ENCODE data around the gene GPR107. TPM values are rescaled to one million over a fixed set of nuclear protein-coding genes. Genes with fewer than 3 reads are reported as not detected.

The GPR107 gene
- total RNA-seq, 1 donor from 2014 or later = 22.3 TPM

DNA sequence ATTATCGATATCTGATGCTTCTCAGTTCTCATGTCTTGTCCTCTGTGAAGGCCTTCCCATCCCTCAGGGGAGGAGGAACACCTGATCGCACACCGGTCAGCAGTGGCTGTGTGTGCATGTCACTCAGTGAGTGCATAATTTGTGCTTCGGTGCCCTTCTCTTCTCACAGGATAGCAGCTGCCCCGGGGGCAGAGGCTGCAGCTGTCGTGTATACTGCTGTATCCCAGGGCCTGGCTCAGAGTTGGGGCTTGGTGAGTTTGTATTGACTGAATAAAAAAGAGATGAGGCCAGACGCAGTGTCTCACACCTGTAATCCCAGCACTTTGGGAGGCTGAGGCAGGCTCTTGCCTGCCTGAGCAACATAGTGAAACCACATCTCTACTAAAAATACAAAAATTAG, 68.8 kb downstream of the GPR107 start:
- no peak overlapping the region for H3K27ac Mint-ChIP-seq
- peaks cover 10% of the 10 kb centered on the region for H3K4me1 Mint-ChIP-seq (ENCODE audit: low read depth)
- H3K27me3 Mint-ChIP-seq (ENCODE audit: low read depth) = no peaks in the 10 kb centered on the region
- peaks cover 40% of the 10 kb centered on the region for H3K36me3 Mint-ChIP-seq (ENCODE audit: low read depth)
- H3K4me3 Mint-ChIP-seq (ENCODE audit: low read depth) = no peak overlapping the region
- DNase-seq (ENCODE audit: low spot score) = no peak
- no peaks in the 10 kb centered on the region for H3K9me3 Mint-ChIP-seq
- intact Hi-C loops (cut with micrococcal nuclease) = no loop called here

DNA sequence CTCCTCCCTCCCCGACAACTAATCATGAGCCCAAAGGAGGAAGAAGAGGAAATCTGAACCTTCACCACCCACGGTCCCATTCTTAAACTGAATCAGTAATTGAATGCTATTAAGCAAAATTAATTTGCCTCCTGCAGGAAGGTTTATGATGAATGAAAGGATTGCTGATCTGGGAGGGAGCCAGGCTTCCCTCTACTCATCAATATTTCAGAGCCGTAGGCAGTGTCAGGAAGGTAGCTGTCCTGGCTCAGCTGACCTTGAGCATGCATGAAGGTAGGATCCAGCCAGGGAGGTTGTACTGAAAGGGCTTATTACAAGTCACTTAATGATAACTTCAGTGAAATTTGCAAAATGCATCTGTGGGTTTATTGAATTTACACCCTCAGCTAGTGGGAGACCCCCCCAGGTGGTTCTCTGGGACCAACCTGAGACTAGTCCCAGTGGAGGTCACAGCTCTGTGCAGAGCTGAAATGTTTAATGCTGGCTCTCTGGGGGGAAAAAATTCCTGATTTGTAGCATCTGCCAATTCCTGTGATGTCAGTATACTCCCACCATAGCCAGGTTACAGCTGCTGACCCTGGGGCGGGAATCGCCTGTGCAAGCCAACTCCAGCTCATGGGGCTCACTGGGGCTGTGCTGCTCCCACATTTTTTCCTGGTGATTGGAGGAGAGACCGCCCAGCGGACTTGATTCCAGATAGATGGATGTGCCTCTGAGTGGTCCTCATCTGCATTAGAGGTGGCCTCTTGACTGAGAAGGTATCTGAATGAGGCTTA, 70.6 kb downstream of the GPR107 start:
- Mint-ChIP-seq H3K9me3 (no peaks in the 10 kb centered on the region), H3K36me3 (ENCODE audit: low read depth) (peaks cover 43% of the 10 kb centered on the region), H3K4me3 (ENCODE audit: low read depth) (no peak overlapping the region), H3K4me1 (ENCODE audit: low read depth) (peaks cover 27% of the 10 kb centered on the region), H3K27me3 (ENCODE audit: low read depth) (no peaks in the 10 kb centered on the region), H3K27ac (no peak overlapping the region)
- no peak for DNase-seq (ENCODE audit: low spot score)
- intact Hi-C loops (cut with micrococcal nuclease) = no loop called here

DNA sequence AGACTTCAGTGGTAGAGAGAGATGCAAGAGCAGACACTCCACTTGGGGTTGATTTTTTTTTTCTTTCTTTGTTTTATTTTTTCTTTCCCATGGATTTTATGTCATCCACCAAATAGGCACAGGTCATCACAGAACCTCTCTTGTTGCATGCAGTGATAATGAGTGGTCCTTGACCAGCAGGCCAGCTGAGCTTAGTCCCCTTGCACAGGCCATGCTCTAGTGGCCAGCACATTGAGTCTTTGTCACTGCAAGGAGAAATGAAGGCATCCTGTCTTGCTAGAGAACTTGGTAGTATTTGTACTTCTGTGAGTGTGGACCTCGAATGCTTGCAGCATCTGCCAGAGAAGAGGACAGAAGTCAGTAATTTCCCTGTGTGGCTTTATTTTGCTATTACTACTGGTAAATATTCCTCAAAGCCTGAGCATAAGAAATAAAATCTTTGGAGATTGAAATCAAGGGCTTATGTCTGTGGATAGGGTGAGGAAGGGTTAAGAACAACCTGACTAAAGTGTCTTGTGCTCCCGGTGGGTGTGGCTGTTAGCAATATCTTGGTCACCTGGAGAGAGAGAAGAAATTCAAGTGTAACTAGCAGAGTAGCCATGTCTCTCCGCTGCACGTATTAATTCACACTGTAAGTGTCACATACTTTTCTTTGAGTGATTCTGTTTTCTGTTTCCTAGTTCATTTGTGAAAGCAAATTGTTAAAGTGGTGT, 73.2 kb downstream of the GPR107 start:
- H3K36me3 Mint-ChIP-seq (ENCODE audit: low read depth) = peaks cover 51% of the 10 kb centered on the region
- intact Hi-C loops (cut with micrococcal nuclease) = loop anchor here (5.0 kb wide), 1 partner anchor 110 kb away; no protein-coding TSS in a partner anchor
- H3K4me3 Mint-ChIP-seq (ENCODE audit: low read depth) = no peak overlapping the region
- DNase-seq (ENCODE audit: low spot score) = no peak
- peaks cover 40% of the 10 kb centered on the region for H3K4me1 Mint-ChIP-seq (ENCODE audit: low read depth)
- no peaks in the 10 kb centered on the region for H3K27me3 Mint-ChIP-seq (ENCODE audit: low read depth)
- H3K9me3 Mint-ChIP-seq = no peaks in the 10 kb centered on the region
- H3K27ac Mint-ChIP-seq = peak overlapping the region; percentile 100

DNA sequence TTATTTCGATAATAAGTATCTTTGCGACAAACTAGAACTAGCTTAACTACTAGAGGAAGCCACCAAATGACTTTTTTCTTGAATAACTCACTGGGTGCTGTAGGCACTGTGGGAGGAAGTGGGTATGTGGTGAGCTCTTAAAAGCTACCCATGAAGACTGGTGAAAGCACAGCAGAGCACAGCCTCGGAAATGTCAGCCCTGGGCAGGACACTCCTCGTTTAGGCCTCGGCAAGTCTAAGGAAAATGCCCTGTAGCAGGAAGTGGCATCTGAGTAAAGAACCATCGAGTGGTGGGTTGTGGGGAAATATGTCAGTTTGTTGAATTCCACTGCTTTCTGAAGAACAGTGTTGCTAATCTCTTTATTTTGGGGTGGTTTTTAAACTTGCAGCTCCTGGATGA, 74.5 kb downstream of the GPR107 start:
- peak overlapping the region; percentile 82 for H3K4me3 Mint-ChIP-seq (ENCODE audit: low read depth)
- intact Hi-C loops (cut with micrococcal nuclease) = loop anchor here (2.0 to 5.0 kb wide), 3 partner anchors 39 to 109 kb away; no protein-coding TSS in a partner anchor
- peak; percentile 71 for DNase-seq (ENCODE audit: low spot score)
- no peaks in the 10 kb centered on the region for H3K27me3 Mint-ChIP-seq (ENCODE audit: low read depth)
- peak overlapping the region; percentile 100 for H3K27ac Mint-ChIP-seq
- H3K4me1 Mint-ChIP-seq (ENCODE audit: low read depth) = peaks cover 40% of the 10 kb centered on the region
- peaks cover 53% of the 10 kb centered on the region for H3K36me3 Mint-ChIP-seq (ENCODE audit: low read depth)
- H3K9me3 Mint-ChIP-seq = no peaks in the 10 kb centered on the region

DNA sequence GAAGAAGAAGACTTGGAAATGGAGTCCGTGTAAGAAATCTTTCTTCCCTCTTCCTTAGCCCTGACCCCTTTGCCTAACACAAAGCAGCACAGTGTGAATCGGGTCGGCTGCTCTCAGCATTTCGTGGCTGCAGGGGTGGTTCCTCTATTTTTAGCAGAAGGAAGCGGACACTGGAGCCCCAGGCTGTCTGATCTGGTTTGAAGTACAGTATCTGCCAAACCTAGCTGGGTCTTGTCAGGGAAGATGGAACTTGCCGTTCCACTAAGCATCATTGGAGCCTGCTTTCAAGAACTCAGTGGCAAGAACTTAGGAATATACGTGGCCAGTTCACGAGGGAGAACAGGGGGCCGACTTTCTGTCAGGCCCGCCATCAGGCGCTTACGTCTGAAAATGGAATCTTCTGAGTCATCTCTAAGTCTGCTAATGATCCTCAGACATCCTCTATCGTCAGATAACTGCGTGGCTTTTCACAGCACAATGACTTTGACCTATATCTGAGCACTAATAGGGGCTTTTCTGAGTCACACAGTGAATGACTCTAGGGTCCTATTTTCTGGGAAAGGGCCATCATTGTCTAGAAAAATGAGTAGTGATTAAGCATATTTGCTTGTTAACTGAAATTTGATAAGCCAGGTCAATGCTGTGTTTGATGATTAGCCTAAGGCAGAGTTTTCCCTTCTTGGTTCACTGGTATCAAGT, 75.2 kb downstream of the GPR107 start:
- Mint-ChIP-seq H3K27me3 (ENCODE audit: low read depth) (no peaks in the 10 kb centered on the region), H3K4me3 (ENCODE audit: low read depth) (peak overlapping the region; percentile 82)

DNA sequence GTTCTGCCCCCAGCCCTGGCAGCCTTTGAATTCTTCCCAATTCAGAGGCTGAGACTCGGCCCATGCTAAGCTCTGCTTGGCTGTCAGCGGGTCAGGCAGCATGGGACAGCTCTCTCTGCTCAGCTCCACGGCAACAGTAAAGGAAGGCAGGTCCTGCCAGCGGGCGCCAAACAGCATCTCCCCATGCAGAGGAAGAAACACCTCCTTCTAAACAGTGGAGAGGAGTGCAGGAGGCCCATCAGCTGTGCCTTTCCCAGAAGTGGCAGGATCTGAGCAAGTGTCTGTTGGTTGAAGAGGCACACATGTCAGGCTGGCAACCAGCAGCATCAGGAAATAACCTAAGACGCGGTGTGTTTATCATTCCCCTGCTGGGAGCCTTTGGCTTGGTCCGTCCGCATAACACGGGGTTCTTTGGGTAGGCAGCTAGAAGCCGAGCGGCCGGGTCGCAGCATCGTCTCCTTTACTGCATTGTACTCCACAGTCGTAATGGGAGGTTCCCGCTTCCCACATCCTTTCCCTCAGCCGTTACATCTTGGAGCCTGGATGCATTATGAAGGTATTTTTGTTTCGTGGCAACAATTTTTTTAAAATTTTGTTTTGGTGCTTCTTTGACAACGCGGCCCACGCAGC, 75.8 kb downstream of the GPR107 start:
- peaks cover 44% of the 10 kb centered on the region for H3K4me1 Mint-ChIP-seq (ENCODE audit: low read depth)
- no peaks in the 10 kb centered on the region for H3K9me3 Mint-ChIP-seq
- peak overlapping the region; percentile 100 for H3K27ac Mint-ChIP-seq
- peak overlapping the region; percentile 82 for H3K4me3 Mint-ChIP-seq (ENCODE audit: low read depth)
- intact Hi-C loops (cut with micrococcal nuclease) = loop anchor here (1.0 to 5.0 kb wide), 6 partner anchors 11 to 242 kb away; no protein-coding TSS in a partner anchor
- no peak for DNase-seq (ENCODE audit: low spot score)
- no peaks in the 10 kb centered on the region for H3K27me3 Mint-ChIP-seq (ENCODE audit: low read depth)
- H3K36me3 Mint-ChIP-seq (ENCODE audit: low read depth) = peaks cover 50% of the 10 kb centered on the region

More for the DNA sequence above, 75.2 kb downstream of the GPR107 start:
- peak; percentile 38 for DNase-seq (ENCODE audit: low spot score)
- H3K4me1 Mint-ChIP-seq (ENCODE audit: low read depth) = peaks cover 43% of the 10 kb centered on the region
- peaks cover 54% of the 10 kb centered on the region for H3K36me3 Mint-ChIP-seq (ENCODE audit: low read depth)
- peak overlapping the region; percentile 100 for H3K27ac Mint-ChIP-seq
- intact Hi-C loops (cut with micrococcal nuclease) = loop anchor here (1.0 to 5.0 kb wide), 6 partner anchors 11 to 242 kb away; no protein-coding TSS in a partner anchor
- H3K9me3 Mint-ChIP-seq = no peaks in the 10 kb centered on the region

DNA sequence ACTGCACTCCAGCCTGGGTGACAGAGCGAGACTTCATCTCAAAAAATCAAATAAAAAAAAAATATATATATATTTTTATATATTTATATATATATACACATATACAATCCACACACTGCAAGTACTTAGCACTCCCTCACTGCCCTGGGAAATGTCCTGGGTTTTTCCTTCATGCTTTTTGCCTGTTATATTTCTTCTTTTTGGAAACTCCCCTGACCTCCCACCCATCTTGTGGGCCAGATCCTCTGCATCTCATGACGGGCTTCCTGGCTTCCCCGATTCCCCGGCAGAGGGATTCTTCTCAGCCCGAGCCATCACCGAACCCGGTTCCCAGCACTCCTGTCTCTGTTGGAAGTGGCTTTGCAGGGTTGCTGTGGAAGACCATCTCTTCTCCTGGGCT, 79.0 kb downstream of the GPR107 start:
- Mint-ChIP-seq H3K36me3 (ENCODE audit: low read depth) (peaks cover 64% of the 10 kb centered on the region), H3K27ac (no peak overlapping the region), H3K4me1 (ENCODE audit: low read depth) (peaks cover 45% of the 10 kb centered on the region), H3K9me3 (no peaks in the 10 kb centered on the region), H3K27me3 (ENCODE audit: low read depth) (no peaks in the 10 kb centered on the region), H3K4me3 (ENCODE audit: low read depth) (no peak overlapping the region)
- DNase-seq (ENCODE audit: low spot score) = no peak
- intact Hi-C loops (cut with micrococcal nuclease) = no loop called here

DNA sequence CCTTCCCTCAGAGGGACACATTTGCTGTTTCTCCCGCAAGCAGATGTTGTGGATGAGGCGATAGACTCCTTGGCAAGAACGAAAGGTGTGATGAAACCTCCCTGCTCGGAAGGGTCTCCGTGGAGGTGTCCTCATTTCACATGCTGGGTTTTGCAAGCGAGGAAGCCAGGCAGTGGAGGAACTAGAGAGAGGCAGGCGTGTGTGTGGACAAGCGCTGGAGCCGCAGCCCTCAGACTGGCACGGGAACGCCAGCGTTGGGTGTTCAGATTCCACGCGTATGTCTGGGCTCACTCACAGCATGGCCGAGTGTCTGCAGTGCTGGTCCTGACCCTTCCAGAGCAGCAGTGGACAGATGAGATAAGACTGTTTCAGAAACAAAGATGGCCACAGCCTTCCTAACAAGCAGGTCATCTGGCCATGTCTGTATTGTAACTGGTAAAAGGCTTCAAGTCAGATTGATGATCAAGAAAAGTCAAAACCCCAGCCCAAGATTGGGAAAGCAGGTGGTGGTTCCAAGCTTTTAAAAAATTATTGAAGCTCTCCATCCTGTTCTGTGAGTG, 83.5 kb downstream of the GPR107 start:
- Mint-ChIP-seq H3K27me3 (ENCODE audit: low read depth) (no peaks in the 10 kb centered on the region), H3K9me3 (no peaks in the 10 kb centered on the region), H3K4me3 (ENCODE audit: low read depth) (no peak overlapping the region), H3K27ac (no peak overlapping the region), H3K36me3 (ENCODE audit: low read depth) (peaks cover 44% of the 10 kb centered on the region), H3K4me1 (ENCODE audit: low read depth) (peaks cover 40% of the 10 kb centered on the region)
- intact Hi-C loops (cut with micrococcal nuclease) = no loop called here
- no peak for DNase-seq (ENCODE audit: low spot score)

DNA sequence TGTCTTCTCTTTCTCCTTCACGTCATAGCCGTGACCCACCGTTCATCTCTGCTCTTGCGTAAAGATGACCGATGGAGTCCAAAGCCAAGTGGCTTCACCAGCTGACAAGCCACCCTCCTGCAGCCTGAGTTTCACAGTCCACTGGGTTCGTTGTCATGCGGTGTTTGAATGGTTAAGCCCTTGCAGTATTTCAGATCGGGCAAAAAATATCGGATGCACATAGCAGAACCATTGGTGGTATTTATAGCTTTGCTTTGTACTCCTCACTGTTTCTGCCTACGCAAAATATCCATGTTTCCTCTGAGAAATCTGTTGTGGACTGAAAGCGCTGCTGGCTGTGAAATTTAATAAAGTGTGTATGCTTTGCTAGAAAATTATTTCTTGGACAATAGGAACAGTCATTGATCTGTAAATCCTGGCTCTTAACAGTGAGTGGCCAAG, 84.0 kb downstream of the GPR107 start:
- Mint-ChIP-seq H3K4me3 (ENCODE audit: low read depth) (no peak overlapping the region), H3K36me3 (ENCODE audit: low read depth) (peaks cover 44% of the 10 kb centered on the region), H3K27ac (peak overlapping the region; percentile 60), H3K4me1 (ENCODE audit: low read depth) (peaks cover 40% of the 10 kb centered on the region), H3K27me3 (ENCODE audit: low read depth) (no peaks in the 10 kb centered on the region), H3K9me3 (no peaks in the 10 kb centered on the region)
- intact Hi-C loops (cut with micrococcal nuclease) = no loop called here
- DNase-seq (ENCODE audit: low spot score) = no peak

DNA sequence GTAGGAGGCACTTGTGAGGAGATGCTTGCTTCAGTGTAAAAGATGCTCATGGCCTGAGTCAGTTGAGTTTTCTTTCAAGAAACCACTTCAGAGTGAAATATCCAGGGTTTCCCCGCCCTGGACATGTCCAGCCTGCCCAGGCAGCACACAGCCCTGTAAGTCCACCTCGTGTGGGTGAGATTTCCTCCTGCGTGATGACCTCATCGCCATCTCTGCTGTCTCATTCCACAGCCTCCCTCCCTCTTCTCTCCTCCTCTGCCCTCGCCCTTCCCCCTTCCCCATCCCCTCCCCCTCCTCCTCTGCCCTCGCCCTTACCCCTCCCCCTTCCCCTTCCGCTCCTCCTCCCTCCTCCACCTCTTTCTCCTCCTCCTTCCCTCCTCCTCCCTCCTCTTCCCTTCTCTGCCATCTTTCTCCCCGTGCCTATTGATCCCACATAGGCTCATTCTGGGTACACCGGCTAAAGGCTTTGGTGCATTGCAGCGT, 84.5 kb downstream of the GPR107 start:
- H3K27ac Mint-ChIP-seq = peak overlapping the region; percentile 60
- DNase-seq (ENCODE audit: low spot score) = no peak

DNA sequence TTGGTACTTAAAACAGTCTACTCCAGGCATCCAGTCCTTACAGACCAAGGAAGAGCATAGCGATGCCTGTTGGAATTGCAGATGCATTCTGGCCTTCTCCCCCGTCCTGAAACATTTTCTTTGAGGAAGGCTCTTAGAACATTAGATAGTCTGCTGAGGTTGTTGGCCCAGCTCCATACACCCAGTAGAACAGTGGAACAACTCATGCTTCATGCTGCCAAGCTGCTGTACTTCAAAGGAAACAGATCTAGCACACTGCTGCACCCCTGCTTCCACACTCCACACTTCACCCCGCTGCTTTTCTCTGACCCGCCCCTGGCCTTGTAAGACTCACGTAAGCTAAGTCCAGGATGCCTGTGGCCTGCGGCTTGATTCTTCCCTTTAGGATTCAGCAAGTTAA, 85.1 kb downstream of the GPR107 start:
- Mint-ChIP-seq H3K27ac (peak overlapping the region; percentile 53), H3K4me1 (ENCODE audit: low read depth) (peaks cover 39% of the 10 kb centered on the region), H3K36me3 (ENCODE audit: low read depth) (peaks cover 37% of the 10 kb centered on the region), H3K4me3 (ENCODE audit: low read depth) (no peak overlapping the region), H3K27me3 (ENCODE audit: low read depth) (peaks cover 4% of the 10 kb centered on the region), H3K9me3 (no peaks in the 10 kb centered on the region)
- no peak for DNase-seq (ENCODE audit: low spot score)
- intact Hi-C loops (cut with micrococcal nuclease) = no loop called here

More for the DNA sequence above, 84.5 kb downstream of the GPR107 start:
- Mint-ChIP-seq H3K4me1 (ENCODE audit: low read depth) (peaks cover 40% of the 10 kb centered on the region), H3K4me3 (ENCODE audit: low read depth) (no peak overlapping the region), H3K27me3 (ENCODE audit: low read depth) (no peaks in the 10 kb centered on the region), H3K9me3 (no peaks in the 10 kb centered on the region), H3K36me3 (ENCODE audit: low read depth) (peaks cover 42% of the 10 kb centered on the region)
- intact Hi-C loops (cut with micrococcal nuclease) = no loop called here

DNA sequence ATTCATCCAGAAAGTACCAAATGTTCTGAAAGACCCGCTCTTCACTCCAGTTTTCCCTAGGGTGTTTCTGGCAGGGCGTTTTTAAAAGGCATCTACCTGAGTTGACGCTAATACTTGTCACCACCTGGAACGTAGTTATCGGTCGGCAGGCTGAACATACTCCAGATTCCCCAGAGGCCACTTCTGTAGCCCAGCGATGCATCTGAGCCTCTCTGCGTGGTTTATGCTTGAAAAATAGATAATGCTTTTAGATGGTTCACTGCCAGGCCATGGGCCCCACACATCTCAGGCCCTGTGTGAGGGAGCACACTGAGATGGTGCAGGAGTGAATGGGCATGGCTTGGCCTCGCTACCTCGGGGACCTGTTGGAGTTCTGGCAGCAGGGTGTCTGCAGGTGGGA, 85.5 kb downstream of the GPR107 start:
- Mint-ChIP-seq H3K9me3 (no peaks in the 10 kb centered on the region), H3K27ac (no peak overlapping the region), H3K27me3 (ENCODE audit: low read depth) (peaks cover 8% of the 10 kb centered on the region), H3K4me1 (ENCODE audit: low read depth) (peaks cover 43% of the 10 kb centered on the region), H3K4me3 (ENCODE audit: low read depth) (no peak overlapping the region), H3K36me3 (ENCODE audit: low read depth) (peaks cover 37% of the 10 kb centered on the region)
- intact Hi-C loops (cut with micrococcal nuclease) = no loop called here
- DNase-seq (ENCODE audit: low spot score) = no peak
